B cell (primary cell): Measurements from ENCODE around the gene VPS33B. TPM values are rescaled to one million over a fixed set of nuclear protein-coding genes. Genes with fewer than 3 reads are reported as not detected.
A peak's percentile ranks its signal among the peaks of the same experiment; 100 is the strongest.

Experiments used
- ATAC-seq: fragments of 200-7000 bp; cut with Tn5 transposase; one replicate; pipeline ENCODE4 v1.10.0; 2021; ENCODE audit warnings: low read depth, mild to moderate bottlenecking, moderate number of reproducible peaks, moderate library complexity
- CTCF ChIA-PET: fragments of 350-600 bp; sonication (Branson Sonifier 250); formaldehyde crosslinking; loops from one replicate; lab custom pipeline; 2021; ENCODE audit warnings: antibody characterized with exemption, inconsistent platforms; lab: Charles Lee
- POLR2A ChIA-PET: fragments of 350-600 bp; sonication (Branson Sonifier 250); formaldehyde crosslinking; loops from one replicate; lab custom pipeline; 2021; ENCODE audit warnings: antibody characterized with exemption; lab: Charles Lee
- DNase-seq: peaks from one replicate; pipeline ENCODE4 v3.0.0; 2013
- H2AFZ ChIP-seq: 2 replicates; pipeline ENCODE4 v1.6.1; 2012; ENCODE audit warnings: mild to moderate bottlenecking, low read depth, low read length; ENCODE audit not compliant: insufficient read depth, poor library complexity, severe bottlenecking
- H3K27ac ChIP-seq, 2 donors: 1 replicate in 1 of 2; 2 replicates in 1 of 2; pipeline ENCODE4 v1.5.1; 2012 to 2013; ENCODE audit warnings: low read length in 2 of 2, mild to moderate bottlenecking in 2 of 2, moderate library complexity in 1 of 2
- H3K27me3 ChIP-seq, 4 experiments: fragments of 200-600 bp in 1 of 4; sonication (generic) in 1 of 4; replicated peaks in 1 of 4; 1 replicate in 2 of 4; 2 replicates in 2 of 4; pipeline versions ENCODE4 v1.6.1 to v1.7.0; 2013 to 2016; ENCODE audit warnings: low read length in 3 of 4, mild to moderate bottlenecking in 2 of 4, mixed read lengths in 1 of 4, moderate library complexity in 1 of 4; ENCODE audit not compliant: insufficient read depth in 4 of 4, control insufficient read depth in 3 of 4; ENCODE audit errors: control extremely low read depth in 1 of 4
- H3K36me3 ChIP-seq, 2 experiments: replicated peaks in 1 of 2; 1 replicate in 1 of 2; 2 replicates in 1 of 2; pipeline versions ENCODE4 v1.6.1 to v1.7.1; 2013; ENCODE audit warnings: low read length in 1 of 2; ENCODE audit not compliant: insufficient read depth in 2 of 2, control insufficient read depth in 1 of 2; ENCODE audit errors: control extremely low read depth in 1 of 2, extremely low read depth in 1 of 2
- H3K4me1 ChIP-seq, 2 donors: fragments of 200-600 bp in 1 of 2; sonication (generic) in 1 of 2; 1 replicate in 1 of 2; 2 replicates in 1 of 2; pipeline versions ENCODE4 v1.5.1 to v1.6.1; 2013 to 2017; ENCODE audit warnings: low read length in 2 of 2; ENCODE audit not compliant: control insufficient read depth in 2 of 2, insufficient read depth in 2 of 2
- H3K4me2 ChIP-seq: replicated peaks from 2 replicates; pipeline ENCODE3; 2012; ENCODE audit warnings: mild to moderate bottlenecking, low read depth, low read length; ENCODE audit not compliant: poor library complexity, severe bottlenecking
- H3K4me3 ChIP-seq, 5 experiments: fragments of 200-600 bp in 1 of 5; sonication (generic) in 1 of 5; 1 replicate in 3 of 5; 2 replicates in 2 of 5; pipeline versions ENCODE4 v1.5.1 to v1.7.0; 2011 to 2016; ENCODE audit warnings: low read length in 4 of 5, mild to moderate bottlenecking in 4 of 5, low read depth in 2 of 5, control low read depth in 1 of 5, moderate library complexity in 1 of 5; ENCODE audit not compliant: insufficient read depth in 1 of 5; ENCODE audit errors: control extremely low read depth in 1 of 5, extremely low read depth in 1 of 5
- H3K79me2 ChIP-seq: fragments of 200-600 bp; sonication (generic); one replicate; pipeline ENCODE4 v1.6.0; 2016; ENCODE audit warnings: low read length; ENCODE audit not compliant: control insufficient read depth, insufficient read depth
- H3K9ac ChIP-seq: fragments of 200-600 bp; sonication (generic); 2 replicates; pipeline ENCODE4 v1.6.1; 2017; ENCODE audit warnings: mild to moderate bottlenecking, low read length, moderate library complexity
- H3K9me3 ChIP-seq, 3 donors: one replicate each; pipeline versions ENCODE4 v1.6.1 to v1.7.1; 2013; ENCODE audit warnings: low read length in 2 of 3; ENCODE audit not compliant: control insufficient read depth in 2 of 3, insufficient read depth in 1 of 3; ENCODE audit errors: control extremely low read depth in 1 of 3
- H4K20me1 ChIP-seq: 2 replicates; pipeline ENCODE4 v1.6.0; 2012; ENCODE audit warnings: mild to moderate bottlenecking, low read length; ENCODE audit not compliant: insufficient read depth, control insufficient read depth, poor library complexity, severe bottlenecking
- H3K27ac Mint-ChIP-seq: one replicate; pipeline ENCODE4 v1.8.0; 2021; ENCODE audit warnings: mixed read lengths
- H3K27me3 Mint-ChIP-seq: one replicate; pipeline ENCODE4 v1.8.0; 2021; ENCODE audit warnings: mixed read lengths
- H3K4me1 Mint-ChIP-seq: one replicate; pipeline ENCODE4 v1.8.0; 2021; ENCODE audit warnings: mixed read lengths
- H3K4me3 Mint-ChIP-seq: one replicate; pipeline ENCODE4 v1.8.0; 2021; ENCODE audit warnings: mixed read lengths
- H3K9me3 Mint-ChIP-seq: one replicate; pipeline ENCODE4 v1.8.0; 2022; ENCODE audit warnings: mixed read lengths; ENCODE audit not compliant: insufficient read depth
- CTCF ChIP-seq: fragments of 200-600 bp; IDR thresholded peaks from one replicate; pipeline ENCODE4 v1.8.0; 2022; ENCODE audit warnings: antibody characterized with exemption, mild to moderate bottlenecking
- EZH2 ChIP-seq: IDR thresholded peaks from 2 replicates; pipeline ENCODE4 v1.6.1; 2012; ENCODE audit warnings: borderline replicate concordance, low read depth, mild to moderate bottlenecking, moderate library complexity, low read length; ENCODE audit not compliant: insufficient read depth, poor library complexity, severe bottlenecking
- WGBS: methylation state at CpG from one replicate; pipeline ENCODE4 v1.1.5; 2013; ENCODE audit warnings: missing lambda C conversion rate; ENCODE audit not compliant: insufficient coverage; 5-methylcytosine and 5-hydroxymethylcytosine counted together
- intact Hi-C: fragments of 100-400 bp; cut with micrococcal nuclease; formaldehyde crosslinking; loops from one replicate; pipeline ENCODE4 v1.10.0; 2022
- polyA plus RNA-seq: library from polyadenylated mRNA; depleted of rRNA; stranded (reverse); fragments of >200 nt; gene quantifications from 2 replicates; pipeline ENCODE4 v1.2.3, GENCODE V29; 2012
- total RNA-seq, 2 donors: library from RNA; stranded (reverse); fragments of 120-200 nt in 1 of 2; gene quantifications; 1 replicate in 1 of 2; 2 replicates in 1 of 2; pipeline versions ENCODE4 v1.2.3 to v1.2.4, GENCODE V29; 2013 to 2022

Gene VPS33B
- total and polyA plus RNA-seq, 2 donors (not counting 1 experiment from before 2014, with no cell fraction given): 17.4 to 30.0 TPM

- DNase-seq (no peak), ATAC-seq (no peak)
- Histone ChIP-seq H3K4me3 (no peak overlapping the region), H3K27ac (no peak overlapping the region), H3K9me3 (no peaks in the 10 kb centered on the region), H4K20me1 (no peaks in the 10 kb centered on the region), H2AFZ (no peak overlapping the region), H3K79me2 (peaks cover 18% of the 10 kb centered on the region), H3K4me1 (peaks cover 5 to 7% of the 10 kb centered on the region in 2 donors), H3K9ac (no peak overlapping the region), H3K36me3 (no peaks in the 10 kb centered on the region), H3K27me3 (no peaks in the 10 kb centered on the region), H3K4me2 (no peak overlapping the region)
- no peak overlapping the region for H3K27ac Mint-ChIP-seq
- intact Hi-C loops: no loop called here
- WGBS: 86% methylated on average over 1 of the region's 1 CpG
- peaks cover 5% of the 10 kb centered on the region for H3K4me1 Mint-ChIP-seq
- ChIA-PET CTCF (interaction anchor here (1.4 kb wide), 1 partner anchor 71 kb away, joined by 5 read pairs; no protein-coding TSS in a partner anchor), POLR2A (no interaction called here)
- H3K27me3 Mint-ChIP-seq: no peaks in the 10 kb centered on the region
- no peak overlapping the region for H3K4me3 Mint-ChIP-seq
- no peaks in the 10 kb centered on the region for H3K9me3 Mint-ChIP-seq
- TF ChIP-seq EZH2 (no peak), CTCF (no peak)
Observed at GRCh38 chr15:91027677-91028076, 5.3 kb upstream of the VPS33B start.

- Mint-ChIP-seq H3K27ac (no peak overlapping the region), H3K27me3 (no peaks in the 10 kb centered on the region), H3K4me1 (peaks cover 30% of the 10 kb centered on the region), H3K4me3 (peak overlapping the region; percentile 29), H3K9me3 (no peaks in the 10 kb centered on the region)
- ATAC-seq: no peak
- WGBS: 100% methylated on average over 4 of the region's 7 CpGs
- intact Hi-C loops: loop anchor here (2.0 to 5.0 kb wide), 2 partner anchors 29 to 66 kb away; partner anchors contain the start of gene PRC1
- DNase-seq: no peak
- Histone ChIP-seq H3K27ac (no peak overlapping the region), H3K9me3 (no peaks in the 10 kb centered on the region), H2AFZ (no peak overlapping the region), H3K9ac (no peak overlapping the region), H3K4me3 (no peak overlapping the region), H4K20me1 (no peaks in the 10 kb centered on the region), H3K79me2 (peaks cover 26% of the 10 kb centered on the region), H3K4me1 (peaks cover 15 to 17% of the 10 kb centered on the region in 2 donors), H3K4me2 (no peak overlapping the region), H3K36me3 (no peaks in the 10 kb centered on the region), H3K27me3 (no peaks in the 10 kb centered on the region)
- ChIA-PET CTCF (interaction anchor here (3.3 kb wide), 1 partner anchor 68 kb away, joined by 27 read pairs; the partner anchor contains the start of gene RCCD1), POLR2A (no interaction called here)
- no peak for TF ChIP-seq CTCF
- no peak for TF ChIP-seq EZH2
Observed at GRCh38 chr15:91023720-91024119, 1.3 kb upstream of the VPS33B start.
